ENCODE measurements around the gene KRTAP4-7.

Gene KRTAP4-7

DNA sequence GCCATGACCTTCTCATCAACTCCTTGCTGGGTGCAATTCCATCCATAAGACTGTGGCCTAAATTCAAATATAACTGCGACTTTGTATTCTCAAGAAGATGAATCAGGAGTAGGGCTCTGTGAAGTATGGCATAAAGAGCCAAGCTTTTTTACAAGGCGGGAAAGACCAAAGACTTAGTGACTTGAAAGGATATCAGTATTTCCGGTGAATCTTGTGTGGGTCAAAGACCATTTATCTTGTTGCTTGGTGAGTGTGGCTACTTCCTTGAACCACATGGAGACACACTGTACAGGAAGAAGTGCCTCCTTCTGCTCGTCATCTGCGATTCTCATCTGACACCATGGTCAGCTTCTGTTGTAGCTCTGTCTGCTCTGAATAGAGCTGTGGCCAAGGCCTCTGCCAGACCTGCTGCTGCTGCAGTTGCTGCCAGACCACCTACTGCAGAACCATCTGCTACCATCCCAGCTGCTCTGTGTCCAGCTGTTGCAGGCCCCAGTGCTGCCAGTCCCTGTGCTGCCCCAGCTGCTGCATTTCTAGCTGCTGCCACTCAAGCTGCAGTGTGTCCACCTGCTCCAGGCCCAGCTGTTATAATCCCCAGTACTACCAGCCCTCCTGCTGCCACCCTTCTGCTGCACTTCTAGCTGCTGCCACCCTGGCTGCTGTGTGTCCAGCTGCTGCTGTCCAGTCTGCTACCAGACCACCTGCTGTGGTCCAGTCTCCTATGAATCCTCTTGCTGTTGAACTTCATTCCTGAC is 12.2 kb upstream of the KRTAP4-7 start:
- Histone ChIP-seq H2BK5ac (ENCODE audit: low read depth, low read length, poor library complexity, severe bottlenecking) (no peak overlapping the region), H4K91ac (ENCODE audit: low read length) (no peak overlapping the region), H3K9me3 (ENCODE audit: control insufficient read depth, low read length) (no peaks in the 10 kb centered on the region), H2AFZ (ENCODE audit: low read depth, low read length) (no peak overlapping the region), H3K14ac (ENCODE audit: low read length in 2 of 2) (peak overlapping the region in 1 of 2 experiments; percentile 73), H2BK15ac (ENCODE audit: low read depth, poor library complexity, severe bottlenecking) (no peak overlapping the region), H4K8ac (ENCODE audit: low read length) (no peak overlapping the region), H3K4ac (ENCODE audit: low read depth in 1 of 2, low read length in 2 of 2) (no peak overlapping the region), H2BK120ac (ENCODE audit: low read depth, low read length) (no peak overlapping the region), H3K4me1 (ENCODE audit: control insufficient read depth, insufficient read depth, low read depth, low read length) (peaks cover 3% of the 10 kb centered on the region), H2BK12ac (ENCODE audit: low read length in 2 of 2) (no peak overlapping the region), H2AK5ac (ENCODE audit: low read length, severe bottlenecking) (no peak overlapping the region), H3K4me2 (ENCODE audit: low read length, poor library complexity, severe bottlenecking) (no peak overlapping the region), H3K23ac (ENCODE audit: low read length in 2 of 2) (no peak overlapping the region), H3K18ac (ENCODE audit: low read depth in 1 of 2, low read length in 2 of 2) (no peak overlapping the region), H3K27me3 (ENCODE audit: control insufficient read depth in 1 of 2, insufficient read depth in 1 of 2, low read length in 2 of 2) (no peaks in the 10 kb centered on the region), H3K4me3 (ENCODE audit: insufficient read depth in 1 of 2, low read depth in 1 of 2, low read length in 2 of 2) (no peak overlapping the region), H3K79me1 (replicated peaks; ENCODE audit: low read length, poor library complexity, severe bottlenecking) (no peaks in the 10 kb centered on the region), H3K27ac (ENCODE audit: low read length, poor library complexity, severe bottlenecking) (no peak overlapping the region), H3K9ac (ENCODE audit: low read length) (no peak overlapping the region), H3K36me3 (ENCODE audit: control insufficient read depth in 1 of 2, insufficient read depth in 2 of 2, low read depth in 1 of 2, low read length in 2 of 2) (no peaks in the 10 kb centered on the region)
- no peak for DNase-seq
- 99% methylated on average over 5 of the region's 5 CpGs for WGBS

DNA sequence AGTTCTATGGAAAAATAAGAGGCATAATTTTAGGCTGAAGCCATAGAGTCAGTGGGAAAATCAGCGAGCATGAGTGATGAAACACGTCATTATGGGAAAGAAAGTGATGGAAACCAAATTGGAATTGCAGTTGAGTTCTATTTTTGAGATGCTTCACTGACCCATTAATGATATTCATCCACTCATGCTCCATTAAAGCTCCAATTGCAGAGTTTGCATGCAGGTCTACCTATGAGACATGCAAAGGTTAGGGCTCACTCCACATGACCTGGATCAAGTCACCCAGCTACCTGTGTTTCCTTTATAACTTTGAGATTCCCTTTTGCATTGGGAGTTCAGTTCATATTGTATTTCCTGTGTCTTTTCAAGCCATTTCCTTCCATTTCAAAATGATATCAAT is 10.3 kb upstream of the KRTAP4-7 start:
- no peak overlapping the region for H2AK5ac ChIP-seq (ENCODE audit: low read length, severe bottlenecking)
- no peak overlapping the region for H4K91ac ChIP-seq (ENCODE audit: low read length)
- 86% methylated on average over 2 of the region's 2 CpGs for WGBS
- H3K23ac ChIP-seq (ENCODE audit: low read length in 2 of 2), result no peak overlapping the region
- H3K4me1 ChIP-seq (ENCODE audit: control insufficient read depth, insufficient read depth, low read depth, low read length), result peaks cover 3% of the 10 kb centered on the region
- no peak overlapping the region for H4K8ac ChIP-seq (ENCODE audit: low read length)
- no peak overlapping the region for H3K4me2 ChIP-seq (ENCODE audit: low read length, poor library complexity, severe bottlenecking)
- no peak overlapping the region for H3K27ac ChIP-seq (ENCODE audit: low read length, poor library complexity, severe bottlenecking)
- H3K18ac ChIP-seq (ENCODE audit: low read depth in 1 of 2, low read length in 2 of 2), result no peak overlapping the region
- H3K9ac ChIP-seq (ENCODE audit: low read length), result no peak overlapping the region
- H2BK12ac ChIP-seq (ENCODE audit: low read length in 2 of 2), result no peak overlapping the region
- no peaks in the 10 kb centered on the region for H3K36me3 ChIP-seq (ENCODE audit: control insufficient read depth in 1 of 2, insufficient read depth in 2 of 2, low read depth in 1 of 2, low read length in 2 of 2)
- no peak overlapping the region for H2BK15ac ChIP-seq (ENCODE audit: low read depth, poor library complexity, severe bottlenecking)
- H2BK120ac ChIP-seq (ENCODE audit: low read depth, low read length), result no peak overlapping the region
- H3K27me3 ChIP-seq (ENCODE audit: control insufficient read depth in 1 of 2, insufficient read depth in 1 of 2, low read length in 2 of 2), result no peaks in the 10 kb centered on the region
- H3K14ac ChIP-seq (ENCODE audit: low read length in 2 of 2), result no peak overlapping the region
- no peak overlapping the region for H2AFZ ChIP-seq (ENCODE audit: low read depth, low read length)
- H2BK5ac ChIP-seq (ENCODE audit: low read depth, low read length, poor library complexity, severe bottlenecking), result no peak overlapping the region
- H3K4me3 ChIP-seq (ENCODE audit: insufficient read depth in 1 of 2, low read depth in 1 of 2, low read length in 2 of 2), result no peak overlapping the region
- H3K79me1 ChIP-seq (replicated peaks; ENCODE audit: low read length, poor library complexity, severe bottlenecking), result no peaks in the 10 kb centered on the region
- H3K4ac ChIP-seq (ENCODE audit: low read depth in 1 of 2, low read length in 2 of 2), result no peak overlapping the region
- H3K9me3 ChIP-seq (ENCODE audit: control insufficient read depth, low read length), result no peaks in the 10 kb centered on the region
- no peak for DNase-seq

DNA sequence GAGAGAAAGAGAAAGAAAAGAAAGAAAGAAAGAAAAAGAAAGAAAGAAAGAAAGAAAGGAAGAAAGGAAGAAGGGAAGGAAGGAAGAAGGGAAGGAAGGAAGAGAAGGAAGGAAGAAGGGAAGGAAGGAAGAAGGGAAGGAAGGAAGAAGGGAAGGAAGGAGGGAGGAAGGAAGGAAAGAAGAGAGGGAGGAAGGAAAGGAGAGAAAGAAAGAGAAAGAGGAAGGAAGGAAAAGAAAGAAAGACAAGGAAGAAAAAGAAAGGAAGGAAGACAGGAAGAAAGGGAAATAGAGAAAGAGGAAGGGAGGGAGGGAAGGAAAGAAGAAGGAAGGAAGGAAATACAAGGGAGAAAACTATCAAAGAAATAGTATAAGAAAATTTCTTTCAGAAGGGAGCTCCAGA is 7.2 kb upstream of the KRTAP4-7 start:
- Histone ChIP-seq H3K18ac (ENCODE audit: low read depth in 1 of 2, low read length in 2 of 2) (no peak overlapping the region), H4K8ac (ENCODE audit: low read length) (no peak overlapping the region), H2BK12ac (ENCODE audit: low read length in 2 of 2) (no peak overlapping the region), H2AFZ (ENCODE audit: low read depth, low read length) (no peak overlapping the region), H3K23ac (ENCODE audit: low read length in 2 of 2) (no peak overlapping the region), H3K9ac (ENCODE audit: low read length) (no peak overlapping the region), H2AK5ac (ENCODE audit: low read length, severe bottlenecking) (no peak overlapping the region), H3K79me1 (replicated peaks; ENCODE audit: low read length, poor library complexity, severe bottlenecking) (no peaks in the 10 kb centered on the region), H3K4ac (ENCODE audit: low read depth in 1 of 2, low read length in 2 of 2) (no peak overlapping the region), H2BK15ac (ENCODE audit: low read depth, poor library complexity, severe bottlenecking) (no peak overlapping the region), H3K4me1 (ENCODE audit: control insufficient read depth, insufficient read depth, low read depth, low read length) (peaks cover 3% of the 10 kb centered on the region), H3K4me2 (ENCODE audit: low read length, poor library complexity, severe bottlenecking) (no peak overlapping the region), H3K27me3 (ENCODE audit: control insufficient read depth in 1 of 2, insufficient read depth in 1 of 2, low read length in 2 of 2) (no peaks in the 10 kb centered on the region), H3K14ac (ENCODE audit: low read length in 2 of 2) (no peak overlapping the region), H3K36me3 (ENCODE audit: control insufficient read depth in 1 of 2, insufficient read depth in 2 of 2, low read depth in 1 of 2, low read length in 2 of 2) (no peaks in the 10 kb centered on the region), H3K27ac (ENCODE audit: low read length, poor library complexity, severe bottlenecking) (no peak overlapping the region), H3K4me3 (ENCODE audit: insufficient read depth in 1 of 2, low read depth in 1 of 2, low read length in 2 of 2) (no peak overlapping the region), H4K91ac (ENCODE audit: low read length) (no peak overlapping the region), H2BK5ac (ENCODE audit: low read depth, low read length, poor library complexity, severe bottlenecking) (no peak overlapping the region), H3K9me3 (ENCODE audit: control insufficient read depth, low read length) (no peaks in the 10 kb centered on the region), H2BK120ac (ENCODE audit: low read depth, low read length) (no peak overlapping the region)
- DNase-seq, result no peak

DNA sequence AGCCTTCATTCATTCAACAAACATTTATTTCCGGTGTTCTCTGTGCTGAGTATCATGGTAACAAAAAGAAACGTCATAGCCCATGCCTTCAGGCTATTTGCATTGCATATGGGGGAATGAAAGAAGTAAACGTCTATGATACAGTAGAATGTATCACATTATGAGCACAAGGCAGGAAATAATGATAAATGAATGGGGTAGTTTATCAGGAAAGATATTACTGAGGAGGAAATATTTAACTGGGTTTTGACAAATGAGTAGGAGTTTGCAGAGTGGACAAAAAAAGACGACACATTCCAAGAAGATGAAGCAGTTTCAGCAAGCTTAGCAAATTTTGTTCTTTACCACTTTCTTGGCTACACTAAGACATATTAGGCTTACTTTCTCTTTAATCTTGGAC is 1.3 kb upstream of the KRTAP4-7 start:
- no peak for DNase-seq
- H3K4ac ChIP-seq (ENCODE audit: low read depth in 1 of 2, low read length in 2 of 2), result no peak overlapping the region
- H2BK15ac ChIP-seq (ENCODE audit: low read depth, poor library complexity, severe bottlenecking), result no peak overlapping the region
- no peak overlapping the region for H4K91ac ChIP-seq (ENCODE audit: low read length)
- no peaks in the 10 kb centered on the region for H3K9me3 ChIP-seq (ENCODE audit: control insufficient read depth, low read length)
- no peak overlapping the region for H3K4me2 ChIP-seq (ENCODE audit: low read length, poor library complexity, severe bottlenecking)
- H2BK12ac ChIP-seq (ENCODE audit: low read length in 2 of 2), result no peak overlapping the region
- no peak overlapping the region for H4K8ac ChIP-seq (ENCODE audit: low read length)
- no peak overlapping the region for H3K9ac ChIP-seq (ENCODE audit: low read length)
- no peaks in the 10 kb centered on the region for H3K27me3 ChIP-seq (ENCODE audit: control insufficient read depth in 1 of 2, insufficient read depth in 1 of 2, low read length in 2 of 2)
- H3K27ac ChIP-seq (ENCODE audit: low read length, poor library complexity, severe bottlenecking), result peak overlapping the region; percentile 76
- no peak overlapping the region for H3K18ac ChIP-seq (ENCODE audit: low read depth in 1 of 2, low read length in 2 of 2)
- no peak overlapping the region for H3K4me3 ChIP-seq (ENCODE audit: insufficient read depth in 1 of 2, low read depth in 1 of 2, low read length in 2 of 2)
- H3K79me1 ChIP-seq (replicated peaks; ENCODE audit: low read length, poor library complexity, severe bottlenecking), result no peaks in the 10 kb centered on the region
- H3K14ac ChIP-seq (ENCODE audit: low read length in 2 of 2), result no peak overlapping the region
- no peak overlapping the region for H2BK120ac ChIP-seq (ENCODE audit: low read depth, low read length)
- H3K23ac ChIP-seq (ENCODE audit: low read length in 2 of 2), result no peak overlapping the region
- no peak overlapping the region for H2AK5ac ChIP-seq (ENCODE audit: low read length, severe bottlenecking)
- H2AFZ ChIP-seq (ENCODE audit: low read depth, low read length), result no peak overlapping the region
- H3K4me1 ChIP-seq (ENCODE audit: control insufficient read depth, insufficient read depth, low read depth, low read length), result peaks cover 4% of the 10 kb centered on the region
- no peak overlapping the region for H2BK5ac ChIP-seq (ENCODE audit: low read depth, low read length, poor library complexity, severe bottlenecking)
- WGBS, result 52% methylated on average over 2 of the region's 4 CpGs
- no peaks in the 10 kb centered on the region for H3K36me3 ChIP-seq (ENCODE audit: control insufficient read depth in 1 of 2, insufficient read depth in 2 of 2, low read depth in 1 of 2, low read length in 2 of 2)

Measured in mesenchymal stem cell (in vitro differentiated cells and primary cell).